PFSK-1 (cell line): Measurements from ENCODE around the gene AOAH.

Experiments
- POLR2AphosphoS5 ChIP-seq: IDR thresholded peaks from 2 replicates; pipeline ENCODE4 v1.6.1; 2012; ENCODE audit warnings: low read depth, mild to moderate bottlenecking, control low read depth, low read length, moderate library complexity
- REST ChIP-seq, 2 experiments: IDR thresholded peaks; 2 replicates each; pipeline versions ENCODE4 v1.6.1 to v1.8.0; 2011 to 2012; ENCODE audit warnings: low read depth in 2 of 2, low read length in 2 of 2, control low read depth in 1 of 2, inconsistent platforms in 1 of 2, mild to moderate bottlenecking in 1 of 2, moderate library complexity in 1 of 2; ENCODE audit not compliant: insufficient read depth in 1 of 2
- SIN3A ChIP-seq: IDR thresholded peaks from 2 replicates; pipeline ENCODE4 v1.6.1; 2012; ENCODE audit warnings: mild to moderate bottlenecking, low read length, moderate library complexity, borderline replicate concordance; ENCODE audit not compliant: insufficient read depth
- TAF1 ChIP-seq: IDR thresholded peaks from 2 replicates; pipeline ENCODE4 v1.6.1; 2012; ENCODE audit warnings: low read length, control low read depth, borderline replicate concordance; ENCODE audit not compliant: insufficient read depth

- TF ChIP-seq TAF1, result no peak
- TF ChIP-seq POLR2AphosphoS5, result no peak
- no peak for TF ChIP-seq SIN3A
- no peak for TF ChIP-seq REST (IDR thresholded peaks at IDR 0.05; ENCODE audit: insufficient read depth in 1 of 2, low read depth in 2 of 2, low read length in 2 of 2)
Measured at GRCh38 chr7:36523371-36524101, 200.8 kb downstream of the AOAH start.
